ENCODE data around the gene OLFM1.
"Not testable (repeated sequence)": the region's sequence is repeated elsewhere in the genome, so short reads cannot be mapped to it uniquely, and the experiment has no call there.

OLFM1 gene

GRCh38 chr9:135107581-135108235 is 20.2 kb downstream of the OLFM1 start:
- no peak for DNase-seq (ENCODE audit: low spot score)

DNA sequence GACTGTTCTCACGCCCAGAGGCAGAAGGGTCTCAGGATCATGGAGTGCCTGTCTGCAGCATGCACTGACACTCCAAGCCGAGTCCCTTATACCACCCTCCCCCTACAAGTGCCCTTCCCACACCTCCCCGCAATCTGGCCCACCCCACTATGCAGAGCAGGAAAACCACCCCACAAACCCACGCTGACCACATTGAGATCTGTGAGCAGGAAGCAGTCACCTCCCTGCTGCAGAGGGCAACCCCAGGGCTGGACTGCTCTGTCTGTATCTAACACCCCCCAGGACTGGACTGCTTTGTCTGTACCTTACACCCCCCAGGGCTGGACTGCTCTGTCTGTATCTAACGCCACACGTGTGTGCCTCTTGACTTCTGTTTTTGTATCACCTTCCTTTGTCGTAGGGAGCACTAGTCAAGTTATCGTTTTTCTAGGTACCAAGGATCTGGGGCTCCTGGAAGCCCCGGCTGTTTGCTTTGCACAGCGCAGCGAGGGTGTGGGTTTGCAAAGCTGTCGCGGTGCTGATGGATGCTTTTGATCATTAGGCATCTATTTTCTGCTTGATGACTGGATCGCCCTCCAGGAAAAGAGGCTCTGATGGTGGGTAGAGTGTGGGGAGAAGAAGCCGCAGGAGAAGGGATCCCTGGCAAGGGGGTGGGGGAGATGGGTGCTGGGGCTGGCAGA is 21.5 kb downstream of the OLFM1 start:
- DNase-seq (ENCODE audit: low spot score) = no peak

- no peak for DNase-seq (ENCODE audit: low spot score)
These were observed 22.2 kb downstream of the OLFM1 start for GRCh38 chr9:135109650-135110049.

GRCh38 chr9:135110416-135110815 is 22.9 kb downstream of the OLFM1 start:
- no peak for DNase-seq (ENCODE audit: low spot score)

GRCh38 chr9:135111600-135111999 is 24.1 kb downstream of the OLFM1 start:
- not testable (repeated sequence) for DNase-seq (ENCODE audit: low spot score)

- DNase-seq (ENCODE audit: low spot score) = no peak
These were observed 28.9 kb downstream of the OLFM1 start for GRCh38 chr9:135116371-135116770.

- DNase-seq (ENCODE audit: low spot score) = no peak
These were observed 29.4 kb downstream of the OLFM1 start for GRCh38 chr9:135116881-135117280.

DNA sequence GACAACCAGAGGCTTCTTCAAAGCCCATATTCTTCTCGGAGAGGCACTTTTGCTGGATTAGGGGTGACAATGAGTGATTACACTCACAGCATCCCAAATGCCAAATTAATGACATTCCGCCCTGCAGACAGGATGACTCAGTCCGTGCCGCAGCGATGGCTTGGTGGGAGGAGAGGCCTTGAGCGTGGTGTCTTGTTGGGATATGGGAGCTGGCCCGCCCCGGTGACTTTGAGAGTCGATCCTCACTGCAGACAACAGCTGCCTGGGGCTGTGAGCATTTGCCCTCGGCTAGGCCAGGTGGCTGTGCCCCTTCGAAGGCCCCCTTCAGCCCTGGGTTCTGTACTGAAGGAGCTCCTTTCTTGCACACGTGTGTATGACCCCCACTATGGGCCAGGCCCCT is 29.8 kb downstream of the OLFM1 start:
- no peak for DNase-seq (ENCODE audit: low spot score)

GRCh38 chr9:135119496-135120064 is 32.1 kb downstream of the OLFM1 start:
- no peak for DNase-seq (ENCODE audit: low spot score)

- no peak for DNase-seq (ENCODE audit: low spot score)
These were observed 32.8 kb downstream of the OLFM1 start for GRCh38 chr9:135120249-135120648.

DNA sequence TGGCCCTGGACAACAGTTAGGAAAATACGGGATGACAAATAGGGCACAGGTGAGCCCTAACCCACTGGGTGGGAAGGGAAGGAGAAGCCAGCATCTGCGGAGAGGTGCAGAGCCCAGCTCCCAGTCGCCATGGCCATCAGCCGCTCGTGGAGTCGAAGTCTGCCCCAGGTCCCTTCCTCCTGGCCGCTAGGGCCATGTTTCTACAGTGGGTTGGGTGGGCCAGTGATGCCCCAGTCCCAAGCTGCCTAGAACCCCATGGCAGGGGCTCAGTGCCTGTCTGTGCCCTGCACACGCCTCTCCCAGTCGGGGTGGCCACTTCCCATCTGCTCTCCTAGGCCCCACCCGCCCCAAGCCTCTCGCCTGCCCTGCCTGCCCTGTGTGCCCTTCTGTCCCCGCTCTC is 34.8 kb downstream of the OLFM1 start:
- DNase-seq (ENCODE audit: low spot score) = no peak

- DNase-seq (ENCODE audit: low spot score) = no peak
These were observed 35.8 kb downstream of the OLFM1 start for GRCh38 chr9:135123126-135123772.

DNA sequence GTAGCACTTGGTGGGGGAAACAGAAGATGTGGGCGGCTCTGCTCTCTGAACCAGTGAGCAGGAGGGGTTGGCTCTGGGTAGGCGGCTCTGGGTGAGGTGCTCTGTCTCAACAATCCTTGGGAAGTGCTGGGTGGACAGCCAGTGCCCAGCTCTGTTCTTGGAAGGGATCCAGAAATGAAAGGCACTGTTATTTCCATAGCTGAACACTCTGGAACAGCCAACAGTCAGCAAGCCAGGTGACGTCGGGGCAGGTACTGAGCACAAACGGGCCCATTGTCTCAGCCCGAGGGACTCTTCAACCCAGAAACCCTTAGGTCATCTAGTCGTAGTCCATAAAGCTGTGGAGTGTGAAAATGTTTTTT is 36.3 kb downstream of the OLFM1 start:
- peak; percentile 18 for DNase-seq (ENCODE audit: low spot score)

DNA sequence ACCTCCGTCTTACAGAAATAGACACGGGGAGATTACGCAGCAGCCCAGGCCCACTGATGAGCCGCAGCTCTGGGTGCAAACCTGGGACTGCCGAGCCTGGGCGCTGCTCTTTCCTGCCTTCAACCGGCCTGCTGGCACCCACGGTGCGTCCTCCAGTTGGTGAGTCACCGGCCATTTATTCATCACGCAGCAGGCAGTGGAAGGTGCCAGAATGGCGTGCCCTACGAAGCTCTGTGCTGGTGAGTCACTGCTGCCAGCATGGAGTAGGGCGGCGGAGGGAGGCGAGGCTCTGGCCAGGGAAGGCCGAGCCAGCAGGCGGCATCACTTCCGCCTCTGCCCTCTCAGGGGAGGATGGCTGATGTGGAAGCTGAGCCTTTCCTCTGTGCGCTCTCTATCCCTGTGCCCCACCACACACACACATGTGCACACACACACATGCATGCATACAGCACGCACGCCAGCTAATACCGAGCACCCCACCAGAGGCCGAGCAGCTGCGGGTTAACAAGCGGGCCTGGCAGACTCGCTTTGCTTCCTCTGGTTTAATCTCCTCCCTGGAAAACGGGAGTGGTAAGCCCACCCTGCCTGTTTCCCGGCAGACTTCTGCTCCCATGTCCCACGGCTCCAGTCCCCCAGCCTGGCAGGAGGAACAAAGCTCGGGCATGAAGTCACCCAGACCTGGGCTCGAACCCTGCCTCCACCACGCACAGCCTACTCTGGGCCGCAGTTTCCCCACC is 39.2 kb downstream of the OLFM1 start:
- no peak for DNase-seq (ENCODE audit: low spot score)

DNA sequence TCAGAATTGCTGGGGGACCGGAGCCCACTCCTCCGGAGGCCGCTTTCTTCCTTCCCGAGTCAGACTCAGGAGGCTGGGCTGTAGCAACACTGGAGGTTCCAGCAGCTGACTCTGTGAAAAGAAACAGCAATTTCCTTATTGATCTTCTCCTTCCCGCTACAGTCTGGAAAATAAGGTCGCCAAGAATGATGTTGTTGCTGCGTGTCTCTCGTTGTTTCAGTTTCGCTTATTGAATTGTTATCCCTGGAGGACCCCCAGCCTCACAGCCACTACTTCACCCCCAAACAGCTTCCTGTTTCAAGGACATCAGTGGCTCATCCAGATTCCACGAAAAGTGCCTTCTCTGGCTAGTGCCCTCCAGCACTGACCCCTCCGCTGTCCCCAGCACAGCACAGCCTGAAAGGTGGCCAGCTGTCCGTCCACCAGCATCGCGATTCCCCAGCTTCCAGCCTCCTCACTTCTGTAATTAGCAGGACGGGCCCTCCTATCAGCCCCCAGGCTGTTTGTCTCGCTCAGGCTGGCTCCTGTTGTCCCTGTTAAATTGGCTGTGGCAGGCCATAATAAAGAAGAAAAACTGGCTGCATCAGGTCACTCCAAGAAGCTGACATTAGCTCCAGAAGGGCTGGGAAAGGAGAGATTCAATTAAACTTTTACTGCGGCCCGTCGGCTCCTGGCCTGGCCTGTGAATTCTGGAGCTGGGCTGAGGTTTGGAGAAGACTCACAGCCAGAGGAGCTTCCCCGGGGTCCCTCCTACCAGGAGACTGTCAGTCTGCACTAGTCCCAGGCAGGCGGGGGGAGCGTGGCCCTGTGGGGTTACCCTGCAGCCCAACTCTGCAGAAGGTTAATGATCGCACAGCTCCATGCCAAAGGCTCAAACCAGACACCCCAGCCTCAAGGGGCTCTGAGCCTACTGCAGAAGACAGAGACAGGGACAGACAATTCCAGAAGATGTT is 40.5 kb downstream of the OLFM1 start:
- no peak for DNase-seq (ENCODE audit: low spot score)

- DNase-seq (ENCODE audit: low spot score) = no peak
These were observed 41.7 kb downstream of the OLFM1 start for GRCh38 chr9:135129137-135129695.

- no peak for DNase-seq (ENCODE audit: low spot score)
These were observed 42.9 kb downstream of the OLFM1 start for GRCh38 chr9:135130207-135130976.

- no peak for DNase-seq (ENCODE audit: low spot score)
These were observed 44.0 kb downstream of the OLFM1 start for GRCh38 chr9:135131488-135131887.

GRCh38 chr9:135132008-135132407 is 44.5 kb downstream of the OLFM1 start:
- no peak for DNase-seq (ENCODE audit: low spot score)

Data from pons (tissue), 1 donor.